OCI-LY1 (cell line): Measurements from ENCODE around the gene S100A8.
"Not testable (repeated sequence)": the region's sequence is repeated elsewhere in the genome, so short reads cannot be mapped to it uniquely, and the experiment has no call there.

ENCODE experiments used
- H2AFZ ChIP-seq: fragments of 200-600 bp; sonication (generic), shearing (Covaris generic); 2 replicates; pipeline ENCODE4 v1.6.0; 2014; ENCODE audit warnings: antibody characterized with exemption, mild to moderate bottlenecking, low read length
- H3F3A ChIP-seq: fragments of 200-600 bp; sonication (generic), shearing (Covaris generic); 2 replicates; pipeline ENCODE4 v1.6.0; 2014; ENCODE audit warnings: mild to moderate bottlenecking, antibody characterized with exemption, low read length, moderate library complexity; ENCODE audit not compliant: insufficient read depth
- H3K27ac ChIP-seq: fragments of 200-600 bp; sonication (generic); 2 replicates; pipeline ENCODE4 v1.5.1; 2014; ENCODE audit warnings: low read length, mixed run types, mild to moderate bottlenecking, low read depth; ENCODE audit not compliant: poor library complexity, severe bottlenecking
- H3K27me3 ChIP-seq: fragments of 200-600 bp; sonication (generic); 2 replicates; pipeline ENCODE4 v1.6.0; 2014; ENCODE audit warnings: antibody characterized with exemption, mild to moderate bottlenecking, low read length, moderate library complexity; ENCODE audit not compliant: insufficient read depth
- H3K36me3 ChIP-seq: fragments of 200-600 bp; sonication (generic); 2 replicates; pipeline ENCODE4 v1.6.1; 2014; ENCODE audit warnings: mild to moderate bottlenecking, antibody characterized with exemption, low read length, moderate library complexity, mixed read lengths; ENCODE audit not compliant: insufficient read depth
- H3K4me1 ChIP-seq: fragments of 200-600 bp; sonication (generic); 2 replicates; pipeline ENCODE4 v1.5.1; 2014; ENCODE audit warnings: mild to moderate bottlenecking, low read length, moderate library complexity; ENCODE audit not compliant: insufficient read depth, severe bottlenecking
- H3K4me2 ChIP-seq: fragments of 200-600 bp; sonication (generic), shearing (Covaris generic); 2 replicates; pipeline ENCODE4 v1.6.1; 2014; ENCODE audit warnings: low read length
- H3K4me3 ChIP-seq: fragments of 200-600 bp; sonication (generic); 2 replicates; pipeline ENCODE4 v1.5.1; 2014; ENCODE audit warnings: low read length, low read depth, mild to moderate bottlenecking, mixed read lengths; ENCODE audit not compliant: poor library complexity, severe bottlenecking
- H3K79me2 ChIP-seq: fragments of 200-600 bp; shearing (Covaris generic); 2 replicates; pipeline ENCODE4 v1.6.1; 2016; ENCODE audit warnings: mixed run types, low read length, mixed read lengths; ENCODE audit not compliant: insufficient read depth
- H3K9ac ChIP-seq: fragments of 200-600 bp; sonication (generic), shearing (Covaris generic); 2 replicates; pipeline ENCODE4 v1.6.1; 2014; ENCODE audit warnings: mild to moderate bottlenecking, low read length, mixed read lengths
- H3K9me2 ChIP-seq: fragments of 200-600 bp; sonication (generic), shearing (Covaris generic); 2 replicates; pipeline ENCODE4 v1.6.1; 2014; ENCODE audit warnings: low read depth, mild to moderate bottlenecking, low read length, mixed read lengths
- H3K9me3 ChIP-seq: fragments of 200-600 bp; shearing (Covaris generic); 2 replicates; pipeline ENCODE4 v1.6.1; 2014; ENCODE audit warnings: low read length, mixed read lengths
- H4K20me1 ChIP-seq: fragments of 200-600 bp; sonication (generic), shearing (Covaris generic); 2 replicates; pipeline ENCODE4 v1.6.0; 2016; ENCODE audit warnings: mild to moderate bottlenecking, low read length; ENCODE audit not compliant: insufficient read depth
- CTCF ChIP-seq: fragments of 200-600 bp; sonication (generic), shearing (Covaris generic); IDR thresholded peaks from 2 replicates; pipeline ENCODE4 v1.5.1; 2017; ENCODE audit warnings: mild to moderate bottlenecking, antibody characterized with exemption, low read length, moderate library complexity, mixed read lengths
- EZH2 ChIP-seq: fragments of 200-600 bp; sonication (generic), shearing (Covaris generic); IDR thresholded peaks from 2 replicates; pipeline ENCODE4 v1.8.0; 2017; ENCODE audit warnings: borderline replicate concordance, mixed run types, mild to moderate bottlenecking, antibody characterized with exemption, low read length, moderate library complexity, mixed read lengths

Gene S100A8

GRCh38 chr1:153347856-153348255 is 43.0 kb downstream of the S100A8 start:
- Histone ChIP-seq H3K79me2 (no peaks in the 10 kb centered on the region), H4K20me1 (no peaks in the 10 kb centered on the region), H3K9ac (no peak overlapping the region), H3K9me3 (no peaks in the 10 kb centered on the region), H3F3A (no peaks in the 10 kb centered on the region), H3K27ac (no peak overlapping the region), H3K4me3 (no peak overlapping the region), H3K9me2 (no peaks in the 10 kb centered on the region), H3K4me1 (no peaks in the 10 kb centered on the region), H2AFZ (no peak overlapping the region), H3K27me3 (no peaks in the 10 kb centered on the region), H3K4me2 (no peak overlapping the region), H3K36me3 (no peaks in the 10 kb centered on the region)
- TF ChIP-seq CTCF (no peak), EZH2 (no peak)

- not testable (repeated sequence) for H4K20me1 ChIP-seq, H3K9me2 ChIP-seq, H3F3A ChIP-seq, H3K4me3 ChIP-seq, H3K27ac ChIP-seq, H3K9me3 ChIP-seq, H3K4me2 ChIP-seq, H3K4me1 ChIP-seq, H3K27me3 ChIP-seq, H2AFZ ChIP-seq, H3K9ac ChIP-seq, H3K36me3 ChIP-seq, H3K79me2 ChIP-seq
These were observed 43.8 kb downstream of the S100A8 start for GRCh38 chr1:153347049-153347448.

- Histone ChIP-seq H3K9me3 (no peaks in the 10 kb centered on the region), H3K79me2 (no peaks in the 10 kb centered on the region), H3F3A (no peaks in the 10 kb centered on the region), H4K20me1 (no peaks in the 10 kb centered on the region), H2AFZ (no peak overlapping the region), H3K27ac (no peak overlapping the region), H3K27me3 (no peaks in the 10 kb centered on the region), H3K4me2 (no peak overlapping the region), H3K36me3 (no peaks in the 10 kb centered on the region), H3K4me1 (no peaks in the 10 kb centered on the region), H3K9ac (no peak overlapping the region), H3K9me2 (no peaks in the 10 kb centered on the region), H3K4me3 (no peak overlapping the region)
- TF ChIP-seq CTCF (no peak), EZH2 (no peak)
These were observed 44.7 kb downstream of the S100A8 start for GRCh38 chr1:153346077-153346723.
